ENCODE measurements around the gene PPP1R3A.

- TF ChIP-seq, protein P1, sequence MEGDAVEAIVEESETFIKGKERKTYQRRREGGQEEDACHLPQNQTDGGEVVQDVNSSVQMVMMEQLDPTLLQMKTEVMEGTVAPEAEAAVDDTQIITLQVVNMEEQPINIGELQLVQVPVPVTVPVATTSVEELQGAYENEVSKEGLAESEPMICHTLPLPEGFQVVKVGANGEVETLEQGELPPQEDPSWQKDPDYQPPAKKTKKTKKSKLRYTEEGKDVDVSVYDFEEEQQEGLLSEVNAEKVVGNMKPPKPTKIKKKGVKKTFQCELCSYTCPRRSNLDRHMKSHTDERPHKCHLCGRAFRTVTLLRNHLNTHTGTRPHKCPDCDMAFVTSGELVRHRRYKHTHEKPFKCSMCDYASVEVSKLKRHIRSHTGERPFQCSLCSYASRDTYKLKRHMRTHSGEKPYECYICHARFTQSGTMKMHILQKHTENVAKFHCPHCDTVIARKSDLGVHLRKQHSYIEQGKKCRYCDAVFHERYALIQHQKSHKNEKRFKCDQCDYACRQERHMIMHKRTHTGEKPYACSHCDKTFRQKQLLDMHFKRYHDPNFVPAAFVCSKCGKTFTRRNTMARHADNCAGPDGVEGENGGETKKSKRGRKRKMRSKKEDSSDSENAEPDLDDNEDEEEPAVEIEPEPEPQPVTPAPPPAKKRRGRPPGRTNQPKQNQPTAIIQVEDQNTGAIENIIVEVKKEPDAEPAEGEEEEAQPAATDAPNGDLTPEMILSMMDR (conservative IDR thresholded peaks at IDR 0.05; ENCODE audit: low read depth, low read length), result no peak
- TF ChIP-seq, protein P2, sequence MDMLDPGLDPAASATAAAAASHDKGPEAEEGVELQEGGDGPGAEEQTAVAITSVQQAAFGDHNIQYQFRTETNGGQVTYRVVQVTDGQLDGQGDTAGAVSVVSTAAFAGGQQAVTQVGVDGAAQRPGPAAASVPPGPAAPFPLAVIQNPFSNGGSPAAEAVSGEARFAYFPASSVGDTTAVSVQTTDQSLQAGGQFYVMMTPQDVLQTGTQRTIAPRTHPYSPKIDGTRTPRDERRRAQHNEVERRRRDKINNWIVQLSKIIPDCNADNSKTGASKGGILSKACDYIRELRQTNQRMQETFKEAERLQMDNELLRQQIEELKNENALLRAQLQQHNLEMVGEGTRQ (IDR thresholded peaks at IDR 0.05; ENCODE audit: low read depth, low read length), result no peak
- no peak for TF ChIP-seq BHLHE40 (IDR thresholded peaks at IDR 0.05; ENCODE audit: low read depth, low read length)
- TF ChIP-seq MXI1 (IDR thresholded peaks at IDR 0.05; ENCODE audit: borderline replicate concordance, low read depth, low read length), result no peak
- TF ChIP-seq POLR2A (IDR thresholded peaks at IDR 0.05; ENCODE audit: low read depth, low read length), result no peak
- TF ChIP-seq NFE2L2 (IDR thresholded peaks at IDR 0.05; ENCODE audit: low read depth, low read length), result no peak
- no peak for TF ChIP-seq FOS (IDR thresholded peaks at IDR 0.05; ENCODE audit: low read depth, low read length)
- TF ChIP-seq, protein P3, sequence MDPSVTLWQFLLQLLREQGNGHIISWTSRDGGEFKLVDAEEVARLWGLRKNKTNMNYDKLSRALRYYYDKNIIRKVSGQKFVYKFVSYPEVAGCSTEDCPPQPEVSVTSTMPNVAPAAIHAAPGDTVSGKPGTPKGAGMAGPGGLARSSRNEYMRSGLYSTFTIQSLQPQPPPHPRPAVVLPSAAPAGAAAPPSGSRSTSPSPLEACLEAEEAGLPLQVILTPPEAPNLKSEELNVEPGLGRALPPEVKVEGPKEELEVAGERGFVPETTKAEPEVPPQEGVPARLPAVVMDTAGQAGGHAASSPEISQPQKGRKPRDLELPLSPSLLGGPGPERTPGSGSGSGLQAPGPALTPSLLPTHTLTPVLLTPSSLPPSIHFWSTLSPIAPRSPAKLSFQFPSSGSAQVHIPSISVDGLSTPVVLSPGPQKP (IDR thresholded peaks at IDR 0.05; ENCODE audit: borderline replicate concordance, low read depth, low read length), result no peak
Observed at GRCh38 chr7:113959910-113960309, 41.1 kb upstream of the PPP1R3A start.

Measured in IMR-90 (cell line).